Posterior cingulate gyrus (tissue), 11 donors: ENCODE results near the gene CDC42BPB.
"Not testable (repeated sequence)": the region's sequence is repeated elsewhere in the genome, so short reads cannot be mapped to it uniquely, and the experiment has no call there.

Experiments
- DNase-seq, 10 donors: peaks; one replicate each; pipeline versions ENCODE4 v3.0.0 to v3.0.0-alpha.2; 2020 to 2021; ENCODE audit warnings: mixed read lengths in 3 of 10
- intact Hi-C: fragments of 100-400 bp; cut with DNase I; formaldehyde crosslinking; loops from one replicate; pipeline ENCODE4 v1.15.1; 2023

The CDC42BPB gene

GRCh38 chr14:103058164-103059055 lies 1.1 kb upstream of the CDC42BPB start:
- DNase-seq, result peak in 3 of 10 donors; percentile 64 to 79 (median 79)
- intact Hi-C loops, result loop anchor here (5.0 kb wide), 2 partner anchors 86 to 281 kb away; partner anchors contain the start of gene TRAF3

DNA sequence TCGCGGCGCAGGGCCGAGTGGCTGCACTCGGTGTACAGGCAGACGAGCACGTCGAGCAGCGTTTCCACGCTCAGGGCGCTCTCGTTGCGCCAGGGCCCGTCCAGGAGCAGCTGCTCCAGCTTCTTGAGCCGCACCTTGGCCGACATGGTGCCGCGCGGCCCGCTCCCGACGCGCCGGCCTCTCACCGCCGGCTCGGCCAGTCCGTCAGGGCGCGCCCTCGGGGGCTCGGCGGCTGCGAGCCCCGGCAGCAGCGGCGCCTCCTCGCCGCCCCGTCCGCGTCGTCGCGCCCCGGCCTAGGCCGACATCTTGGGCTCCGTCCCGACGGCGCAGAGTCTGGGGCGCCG lies 349 bp downstream of the CDC42BPB start:
- intact Hi-C loops, result loop anchor here (5.0 kb wide), 2 partner anchors 85 to 280 kb away; partner anchors contain the start of gene TRAF3
- DNase-seq, result peak in 3 of 10 donors; percentile 24 to 88 (median 82)

DNA sequence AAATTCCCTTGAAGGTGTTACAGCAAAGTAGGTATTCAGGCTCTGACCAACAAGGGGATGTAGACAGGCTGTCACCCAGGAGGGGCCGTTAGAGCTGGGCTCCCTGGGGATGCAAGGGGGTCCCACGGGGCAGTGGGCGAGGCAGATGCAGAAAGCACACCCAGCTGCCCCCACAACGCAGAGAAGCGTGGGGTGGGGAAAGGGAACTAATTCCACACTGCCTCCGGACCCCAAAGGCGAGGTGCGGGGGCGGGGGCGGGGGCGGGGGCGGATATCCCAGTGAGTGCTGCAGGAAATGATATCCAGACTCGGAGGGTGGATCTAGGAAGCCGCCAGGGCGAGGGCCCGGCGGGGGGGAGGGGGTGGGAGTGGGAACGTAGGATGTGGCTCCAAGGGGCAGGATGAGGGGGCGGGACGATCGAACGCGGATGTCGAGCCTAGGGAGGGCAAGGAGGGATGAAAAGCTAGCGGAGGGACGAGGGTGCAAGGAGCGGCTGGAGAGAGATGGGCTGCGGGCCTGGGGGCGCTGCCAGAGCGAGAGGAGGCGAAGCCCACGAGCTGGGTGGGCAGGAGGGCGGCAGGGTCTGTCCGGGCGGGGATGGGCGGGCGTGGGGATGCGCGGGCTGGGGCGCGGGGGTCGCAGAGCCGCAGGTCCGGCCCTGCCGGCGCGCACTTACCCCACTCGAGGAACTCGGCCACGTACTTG lies 874 bp downstream of the CDC42BPB start:
- intact Hi-C loops, result loop anchor here (5.0 kb wide), 2 partner anchors 84 to 279 kb away; partner anchors contain the start of gene TRAF3
- DNase-seq, result peak in 2 of 10 donors; percentile 69 to 78

DNA sequence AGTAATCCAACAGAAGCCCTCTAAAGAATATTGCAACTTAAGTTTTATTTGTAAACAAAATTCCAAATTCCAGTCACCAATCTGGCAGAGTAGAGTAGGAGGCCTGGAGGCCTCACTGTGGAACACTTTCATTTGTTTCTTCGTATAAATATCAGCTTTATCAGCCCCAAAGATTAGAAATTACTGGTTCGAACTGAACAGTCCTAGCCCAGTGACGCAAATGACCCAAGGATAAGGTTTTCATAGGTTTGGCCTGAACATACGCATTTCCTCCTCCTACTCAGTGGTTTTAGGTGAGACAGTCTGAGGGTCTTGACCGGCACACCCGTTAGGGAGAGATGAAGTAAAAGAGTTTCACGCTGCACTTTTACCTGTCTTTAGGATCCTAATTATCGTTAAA lies 1.7 kb downstream of the CDC42BPB start:
- peak in 1 of 10 donors; percentile 2 for DNase-seq
- intact Hi-C loops, result loop anchor here (5.0 kb wide), 2 partner anchors 83 to 278 kb away; partner anchors contain the start of gene TRAF3

GRCh38 chr14:103052407-103052806 lies 4.9 kb downstream of the CDC42BPB start:
- DNase-seq, result peak in 1 of 10 donors; percentile 69
- intact Hi-C loops, result no loop called here

DNA sequence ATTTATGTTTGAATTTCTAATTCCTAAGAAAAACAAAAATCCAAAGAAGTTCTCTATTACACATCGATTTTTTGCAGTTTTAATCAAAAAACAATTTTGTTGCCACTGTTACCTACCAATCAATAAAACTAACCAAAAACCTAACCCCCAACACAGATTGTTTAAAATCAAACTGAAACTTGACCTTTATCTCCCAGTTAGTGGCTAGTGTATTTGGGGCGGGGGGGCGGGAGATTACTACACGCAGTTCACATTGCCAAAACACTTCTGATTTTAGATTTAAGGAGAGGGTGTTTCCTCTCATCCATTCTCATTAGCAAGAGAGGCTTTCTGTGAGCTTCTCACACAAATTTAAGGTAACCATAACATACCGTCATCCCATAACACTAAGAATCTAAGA lies 6.4 kb downstream of the CDC42BPB start:
- no peak for DNase-seq
- intact Hi-C loops, result no loop called here

DNA sequence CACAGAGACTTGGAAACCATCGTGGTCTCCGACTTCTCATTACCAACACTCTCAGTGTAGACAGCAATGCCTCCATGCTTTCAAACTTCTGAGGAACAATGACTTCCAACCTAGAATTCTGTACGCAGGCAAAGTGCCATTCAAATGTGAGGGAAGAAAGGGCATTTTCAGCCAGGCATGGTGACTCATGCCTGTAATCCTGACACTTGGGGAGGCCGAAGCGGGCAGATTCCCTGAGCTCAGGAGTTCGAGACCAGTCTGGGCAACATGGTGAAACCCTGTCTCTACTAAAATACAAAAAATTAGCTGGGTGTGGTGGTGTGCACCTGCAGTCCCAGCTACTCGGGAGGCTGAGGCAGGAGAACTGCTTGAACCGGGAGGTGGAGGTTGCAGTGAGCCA lies 9.9 kb downstream of the CDC42BPB start:
- peak in 1 of 10 donors; percentile 53 for DNase-seq
- intact Hi-C loops, result not testable (repeated sequence)

DNA sequence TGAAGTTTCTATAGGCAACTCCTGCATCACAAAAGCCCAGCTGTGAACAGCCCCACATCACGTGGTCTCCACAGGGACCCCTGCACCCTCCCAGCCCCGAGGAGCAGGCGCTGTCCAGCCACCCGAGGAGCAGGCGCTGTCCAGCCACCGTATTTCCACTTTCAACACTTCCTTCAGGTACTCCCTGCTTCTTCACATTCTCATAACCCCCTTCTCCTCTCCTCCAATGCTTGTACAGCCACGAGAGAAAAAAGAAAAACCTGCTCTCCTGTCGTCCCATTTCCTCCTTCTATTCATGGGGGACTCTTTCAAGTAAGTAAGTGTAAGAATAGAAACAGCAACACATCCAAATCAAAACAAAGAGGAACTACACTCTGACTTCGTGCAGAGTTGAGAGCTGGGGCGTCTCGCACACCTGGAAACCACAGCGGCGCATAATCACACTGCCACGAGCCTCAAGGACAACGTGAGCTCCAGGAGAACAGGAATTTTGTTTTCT lies 11.9 kb downstream of the CDC42BPB start:
- intact Hi-C loops, result no loop called here
- DNase-seq, result peak in 1 of 10 donors; percentile 60

- no peak for DNase-seq
- intact Hi-C loops, result no loop called here
Measured at GRCh38 chr14:103043257-103044015, 13.9 kb downstream of the CDC42BPB start.

GRCh38 chr14:103041464-103041863 lies 15.9 kb downstream of the CDC42BPB start:
- peak in 1 of 10 donors; percentile 61 for DNase-seq
- intact Hi-C loops, result no loop called here

- intact Hi-C loops, result no loop called here
- DNase-seq, result peak in 1 of 10 donors; percentile 31
Measured at GRCh38 chr14:103033681-103034096, 23.7 kb downstream of the CDC42BPB start.

GRCh38 chr14:103031956-103032355 lies 25.4 kb downstream of the CDC42BPB start:
- intact Hi-C loops, result no loop called here
- peak in 1 of 10 donors; percentile 66 for DNase-seq

DNA sequence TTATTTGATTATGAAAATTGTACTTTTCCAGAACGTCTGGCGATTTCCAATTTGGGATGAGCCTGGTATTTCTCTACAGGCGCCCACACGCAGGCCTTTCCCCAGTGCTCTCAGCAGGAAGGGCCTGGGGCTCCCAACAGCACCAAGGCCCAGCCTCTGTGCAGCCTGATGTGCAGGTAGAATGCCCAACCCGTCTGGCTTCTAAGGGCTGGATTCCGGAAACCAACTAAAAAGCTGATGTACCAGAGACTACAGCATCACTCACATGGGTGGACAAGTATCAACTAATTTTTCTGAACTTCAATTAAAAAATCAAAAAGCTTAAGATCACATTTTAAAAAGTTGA lies 25.8 kb downstream of the CDC42BPB start:
- DNase-seq, result peak in 1 of 10 donors; percentile 43
- intact Hi-C loops, result no loop called here

GRCh38 chr14:103030741-103031565 lies 26.4 kb downstream of the CDC42BPB start:
- DNase-seq, result peak in 1 of 10 donors; percentile 35
- intact Hi-C loops, result no loop called here

DNA sequence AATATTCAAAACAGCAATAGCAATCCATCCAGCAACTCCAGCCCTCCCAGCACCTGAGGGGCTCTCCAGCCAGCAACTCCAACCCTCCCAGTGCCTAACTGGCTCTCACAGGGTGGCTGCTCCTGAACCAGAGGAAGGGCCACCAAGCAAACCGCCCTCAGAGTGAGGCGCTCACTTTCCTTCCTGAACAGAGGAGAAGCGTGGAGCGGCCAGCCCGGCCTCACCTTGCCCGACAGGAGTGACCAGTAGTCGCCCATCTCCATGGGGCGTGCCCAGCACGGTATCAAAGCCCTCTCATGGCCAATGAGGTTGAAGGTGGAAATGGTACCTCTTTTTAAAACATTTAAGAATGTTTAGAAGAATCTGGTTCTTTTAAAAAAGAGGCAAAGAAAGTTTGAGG lies 27.4 kb downstream of the CDC42BPB start:
- peak in 1 of 10 donors; percentile 81 for DNase-seq
- intact Hi-C loops, result no loop called here

GRCh38 chr14:103028772-103029171 lies 28.6 kb downstream of the CDC42BPB start:
- no peak for DNase-seq
- intact Hi-C loops, result no loop called here

- peak in 1 of 10 donors; percentile 59 for DNase-seq
- intact Hi-C loops, result no loop called here
Measured at GRCh38 chr14:103028161-103028767, 29.1 kb downstream of the CDC42BPB start.

GRCh38 chr14:103027451-103027850 lies 29.9 kb downstream of the CDC42BPB start:
- intact Hi-C loops, result no loop called here
- no peak for DNase-seq

GRCh38 chr14:103026988-103027387 lies 30.4 kb downstream of the CDC42BPB start:
- no peak for DNase-seq
- intact Hi-C loops, result no loop called here
